ENCODE results near the gene DLD.

DNA sequence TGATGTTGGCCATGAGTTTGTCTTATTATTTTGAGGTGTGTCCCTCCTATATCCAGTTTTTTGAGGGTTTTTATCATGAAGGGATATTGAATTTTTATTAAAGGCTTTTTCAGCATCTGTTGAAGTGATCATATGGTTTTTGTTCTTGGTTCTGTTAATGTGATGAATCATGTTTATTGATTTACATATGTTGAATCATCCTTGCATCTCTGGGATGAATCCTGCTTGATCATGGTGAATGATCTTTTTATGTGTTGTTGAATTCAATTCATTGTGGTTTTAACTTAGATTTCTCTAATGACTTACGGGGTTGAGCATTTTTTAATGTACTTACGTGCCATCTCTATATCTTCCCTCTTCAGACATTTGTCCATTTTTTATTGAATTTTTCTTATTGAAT lies 22.9 kb downstream of the DLD start:
- TF ChIP-seq POU5F1 (IDR thresholded peaks at IDR 0.05; ENCODE audit: borderline replicate concordance, low read depth, low read length, partially characterized antibody) (no peak), GATAD2A (IDR thresholded peaks at IDR 0.05) (no peak), CTCF (IDR thresholded peaks at IDR 0.05 in 2 of 3, conservative IDR thresholded peaks at IDR 0.05 in 1 of 3; ENCODE audit: insufficient read depth in 2 of 3, low read depth in 1 of 3, low read length in 3 of 3) (no peak), TCF3 (CRISPR knock-in tag; IDR thresholded peaks at IDR 0.05) (no peak), STAT6 (CRISPR knock-in tag; IDR thresholded peaks at IDR 0.05) (no peak), RBM34 (IDR thresholded peaks at IDR 0.05; ENCODE audit: borderline replicate concordance, insufficient read depth, low read length) (no peak), ZNF280B (CRISPR knock-in tag; IDR thresholded peaks at IDR 0.05) (no peak), EP400 (IDR thresholded peaks at IDR 0.05) (no peak), HDAC2 (IDR thresholded peaks at IDR 0.05) (no peak), L3MBTL2 (IDR thresholded peaks at IDR 0.05) (no peak), HDAC6 (IDR thresholded peaks at IDR 0.05; ENCODE audit: low read depth, low read length) (no peak), MAZ (CRISPR knock-in tag; conservative IDR thresholded peaks at IDR 0.05 in 1 of 2, IDR thresholded peaks at IDR 0.05 in 1 of 2) (no peak)
